Measurements from ENCODE around the gene TUBGCP6.
A peak's percentile ranks its signal among the peaks of the same experiment; 100 is the strongest.

Gene TUBGCP6

GRCh38 chr22:50199829-50200460 is 44.9 kb downstream of the TUBGCP6 start:
- DNase-seq (ENCODE audit: insufficient read length, low spot score): no peak
- no peak for FAIRE-seq
- no peak for TF ChIP-seq TAF1 (IDR thresholded peaks at IDR 0.05; ENCODE audit: low read depth, low read length)
- no peak for TF ChIP-seq SPI1 (IDR thresholded peaks at IDR 0.05; ENCODE audit: low read depth, low read length)
- no peak for TF ChIP-seq PAX5 (IDR thresholded peaks at IDR 0.05; ENCODE audit: insufficient read depth, low read length, severe bottlenecking)
- 0 out of 2 replicates have a peak, but pooled peaks have one; percentile 16 for TF ChIP-seq POU2F2 (IDR thresholded peaks at IDR 0.05; ENCODE audit: low read depth, low read length)
- TF ChIP-seq POLR2AphosphoS5 (IDR thresholded peaks at IDR 0.05; ENCODE audit: low read depth, low read length): peak; percentile 69; the same call in 1 of the 2 replicates
- TF ChIP-seq POLR2A (IDR thresholded peaks at IDR 0.05; ENCODE audit: low read depth, low read length): 0 out of 2 replicates have a peak, but pooled peaks have one; percentile 43

DNA sequence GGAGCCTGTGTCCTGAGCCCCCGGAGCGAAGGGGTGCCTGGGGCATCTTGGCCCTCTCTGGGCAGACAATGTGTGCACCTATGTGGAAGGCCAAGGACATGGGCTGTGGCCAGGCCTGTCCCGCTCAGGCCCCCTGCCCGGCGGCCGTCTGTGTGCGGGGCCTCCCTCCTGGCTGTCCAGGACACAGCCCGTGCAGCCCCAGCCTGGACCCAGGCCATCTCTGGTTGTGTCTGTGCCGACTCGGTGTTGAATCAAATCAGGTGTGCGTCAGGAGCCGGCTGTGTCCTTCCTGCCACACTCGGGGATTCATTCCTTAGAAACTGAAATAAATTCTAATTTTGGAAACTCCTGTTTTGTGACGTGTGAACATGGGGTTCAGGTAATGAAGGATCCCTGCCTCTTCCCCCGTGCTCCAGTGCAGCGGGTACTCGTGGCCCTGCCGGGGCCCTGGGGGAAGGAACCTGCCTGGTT is 45.5 kb downstream of the TUBGCP6 start:
- no peak for TF ChIP-seq SPI1 (IDR thresholded peaks at IDR 0.05; ENCODE audit: low read depth, low read length)
- no peak for TF ChIP-seq POLR2AphosphoS5 (IDR thresholded peaks at IDR 0.05; ENCODE audit: low read depth, low read length)
- no peak for TF ChIP-seq POU2F2 (IDR thresholded peaks at IDR 0.05; ENCODE audit: low read depth, low read length)
- TF ChIP-seq POLR2A (IDR thresholded peaks at IDR 0.05; ENCODE audit: low read depth, low read length): no peak
- TF ChIP-seq TAF1 (IDR thresholded peaks at IDR 0.05; ENCODE audit: low read depth, low read length): no peak
- no peak for TF ChIP-seq PAX5 (IDR thresholded peaks at IDR 0.05; ENCODE audit: insufficient read depth, low read length, severe bottlenecking)
- DNase-seq (ENCODE audit: insufficient read length, low spot score) (no peak), FAIRE-seq (no peak)

DNA sequence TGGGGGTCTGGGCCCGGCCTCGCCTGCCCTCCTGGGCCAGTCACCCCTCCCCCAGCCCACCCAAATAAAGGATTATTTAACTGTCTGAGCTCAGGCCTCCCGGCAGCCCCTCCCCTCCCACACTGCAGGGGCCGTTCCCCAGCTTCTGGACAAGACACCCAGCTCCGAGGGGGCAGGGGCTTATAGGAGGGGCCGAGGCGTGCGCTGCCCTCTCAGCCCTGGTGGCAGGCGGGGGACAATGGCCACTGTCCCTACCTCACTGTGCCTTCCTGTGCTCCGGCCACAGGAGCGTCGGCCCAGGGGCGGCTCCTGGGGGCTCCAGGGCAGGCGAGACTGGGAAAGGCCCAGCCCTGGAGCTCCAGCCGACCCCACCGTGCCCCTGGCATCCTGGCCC is 46.2 kb downstream of the TUBGCP6 start:
- FAIRE-seq (no peak), DNase-seq (ENCODE audit: insufficient read length, low spot score) (no peak)
- TF ChIP-seq POU2F2 (IDR thresholded peaks at IDR 0.05; ENCODE audit: low read depth, low read length) (no peak), TAF1 (IDR thresholded peaks at IDR 0.05; ENCODE audit: low read depth, low read length) (no peak), PAX5 (IDR thresholded peaks at IDR 0.05; ENCODE audit: insufficient read depth, low read length, severe bottlenecking) (no peak), POLR2AphosphoS5 (IDR thresholded peaks at IDR 0.05; ENCODE audit: low read depth, low read length) (no peak), POLR2A (IDR thresholded peaks at IDR 0.05; ENCODE audit: low read depth, low read length) (no peak), SPI1 (IDR thresholded peaks at IDR 0.05; ENCODE audit: low read depth, low read length) (no peak)

DNA sequence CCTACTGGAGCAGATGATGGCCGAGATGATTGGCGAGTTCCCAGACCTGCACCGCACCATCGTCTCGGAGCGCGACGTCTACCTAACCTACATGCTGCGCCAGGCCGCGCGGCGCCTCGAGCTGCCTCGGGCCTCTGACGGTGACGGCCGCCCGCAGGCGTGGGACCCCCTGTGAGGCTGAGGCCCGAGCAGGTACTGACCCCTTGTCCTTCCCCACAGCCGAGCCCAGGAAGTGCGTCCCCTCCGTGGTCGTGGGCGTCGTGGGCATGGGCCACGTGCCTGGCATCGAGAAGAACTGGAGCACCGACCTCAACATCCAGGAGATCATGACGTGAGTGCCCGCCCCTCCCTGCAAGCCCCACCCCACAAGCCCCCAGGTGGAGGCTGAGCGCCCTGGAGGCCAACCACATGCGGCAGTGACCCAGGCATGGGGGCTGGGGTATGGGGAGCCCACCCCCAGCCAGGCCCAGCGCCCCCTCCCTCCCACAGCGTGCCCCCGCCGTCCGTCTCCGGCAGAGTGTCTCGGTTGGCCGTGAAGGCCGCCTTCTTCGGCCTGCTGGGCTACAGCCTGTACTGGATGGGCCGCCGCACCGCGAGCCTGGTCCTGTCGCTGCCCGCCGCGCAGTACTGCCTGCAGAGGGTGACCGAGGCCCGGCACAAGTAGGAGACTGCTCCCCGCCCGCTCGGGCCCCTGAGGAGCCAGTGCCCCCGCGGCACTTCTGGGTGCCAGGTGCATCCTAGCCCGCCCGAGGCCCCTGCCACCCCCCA is 46.8 kb downstream of the TUBGCP6 start:
- FAIRE-seq (no peak), DNase-seq (ENCODE audit: insufficient read length, low spot score) (no peak)
- no peak for TF ChIP-seq PAX5 (IDR thresholded peaks at IDR 0.05; ENCODE audit: insufficient read depth, low read length, severe bottlenecking)
- TF ChIP-seq SPI1 (IDR thresholded peaks at IDR 0.05; ENCODE audit: low read depth, low read length): no peak
- TF ChIP-seq POU2F2 (IDR thresholded peaks at IDR 0.05; ENCODE audit: low read depth, low read length): no peak
- no peak for TF ChIP-seq TAF1 (IDR thresholded peaks at IDR 0.05; ENCODE audit: low read depth, low read length)
- no peak for TF ChIP-seq POLR2AphosphoS5 (IDR thresholded peaks at IDR 0.05; ENCODE audit: low read depth, low read length)
- TF ChIP-seq POLR2A (IDR thresholded peaks at IDR 0.05; ENCODE audit: low read depth, low read length): no peak

DNA sequence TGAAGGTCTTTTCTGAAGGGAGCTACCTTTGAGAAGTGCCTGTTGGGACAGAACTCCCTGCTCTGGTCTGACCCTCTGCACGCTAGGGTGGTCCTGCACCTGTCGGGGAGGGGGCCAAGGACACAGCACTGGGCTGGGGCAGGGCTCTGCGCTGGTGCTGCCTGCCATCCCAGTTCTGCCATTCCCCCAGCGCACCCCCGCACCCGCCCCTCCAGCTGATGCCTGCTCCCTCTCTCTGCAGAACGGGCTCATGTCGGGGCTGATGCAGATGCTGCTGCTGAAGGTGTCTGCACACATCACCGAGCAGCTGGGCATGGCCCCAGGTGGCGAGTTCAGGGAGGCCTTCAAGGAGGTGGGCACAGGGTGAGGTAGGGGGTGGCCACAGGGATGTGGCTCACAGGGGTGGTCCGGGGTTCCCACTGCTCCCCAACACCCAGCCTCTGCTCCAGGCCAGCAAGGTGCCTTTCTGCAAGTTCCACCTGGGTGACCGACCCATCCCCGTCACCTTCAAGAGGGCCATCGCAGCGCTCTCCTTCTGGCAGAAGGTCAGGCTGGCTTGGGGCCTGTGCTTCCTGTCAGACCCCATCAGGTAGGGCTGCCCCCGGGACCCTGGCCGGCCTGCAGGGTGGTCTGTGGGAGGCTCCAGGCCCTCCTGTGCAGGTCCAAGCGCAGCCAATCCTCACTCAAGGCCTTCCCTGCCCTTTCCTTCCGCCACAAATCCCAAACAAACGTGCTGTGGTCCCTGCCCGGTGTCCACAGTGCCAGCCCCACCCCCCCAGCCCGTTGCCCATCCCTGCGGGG is 47.6 kb downstream of the TUBGCP6 start:
- FAIRE-seq: no peak
- no peak for DNase-seq (ENCODE audit: insufficient read length, low spot score)
- peak; percentile 46; the same call in 1 of the 2 replicates for TF ChIP-seq POLR2AphosphoS5 (IDR thresholded peaks at IDR 0.05; ENCODE audit: low read depth, low read length)
- TF ChIP-seq TAF1 (IDR thresholded peaks at IDR 0.05; ENCODE audit: low read depth, low read length): no peak

DNA sequence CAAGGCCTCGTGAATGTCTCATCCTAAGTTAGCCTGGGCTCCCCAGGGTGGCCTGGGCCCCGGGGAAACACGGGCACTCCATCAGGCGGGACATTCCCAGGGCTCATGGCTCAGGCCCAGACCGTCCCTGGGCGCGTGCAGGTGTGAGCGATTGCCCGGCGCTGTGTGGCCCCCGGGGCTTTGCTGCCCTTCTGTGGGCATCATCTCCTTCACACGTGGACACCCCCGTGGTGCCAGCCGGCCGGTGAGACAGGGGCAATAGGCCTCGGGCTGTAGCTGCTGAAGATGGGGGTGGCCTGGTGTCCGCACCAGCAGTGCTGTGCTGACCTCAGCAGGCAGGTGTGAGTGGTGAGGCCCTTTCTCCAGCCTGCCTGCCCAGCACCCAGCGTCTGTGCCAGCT is 48.6 kb downstream of the TUBGCP6 start:
- DNase-seq (ENCODE audit: insufficient read length, low spot score) (no peak), FAIRE-seq (no peak)
- TF ChIP-seq POU2F2 (IDR thresholded peaks at IDR 0.05; ENCODE audit: low read depth, low read length): no peak
- TF ChIP-seq POLR2A (IDR thresholded peaks at IDR 0.05; ENCODE audit: low read depth, low read length): no peak
- no peak for TF ChIP-seq SPI1 (IDR thresholded peaks at IDR 0.05; ENCODE audit: low read depth, low read length)
- TF ChIP-seq TAF1 (IDR thresholded peaks at IDR 0.05; ENCODE audit: low read depth, low read length): no peak
- no peak for TF ChIP-seq PAX5 (IDR thresholded peaks at IDR 0.05; ENCODE audit: insufficient read depth, low read length, severe bottlenecking)
- TF ChIP-seq POLR2AphosphoS5 (IDR thresholded peaks at IDR 0.05; ENCODE audit: low read depth, low read length): no peak

GRCh38 chr22:50194037-50194805 is 50.6 kb downstream of the TUBGCP6 start:
- DNase-seq (ENCODE audit: insufficient read length, low spot score) (no peak), FAIRE-seq (peak; percentile 23)
- TF ChIP-seq SPI1 (IDR thresholded peaks at IDR 0.05; ENCODE audit: low read depth, low read length) (no peak), POU2F2 (IDR thresholded peaks at IDR 0.05; ENCODE audit: low read depth, low read length) (no peak), PAX5 (IDR thresholded peaks at IDR 0.05; ENCODE audit: insufficient read depth, low read length, severe bottlenecking) (no peak), TAF1 (IDR thresholded peaks at IDR 0.05; ENCODE audit: low read depth, low read length) (no peak), POLR2AphosphoS5 (IDR thresholded peaks at IDR 0.05; ENCODE audit: low read depth, low read length) (0 out of 2 replicates have a peak, but pooled peaks have one; percentile 38), POLR2A (IDR thresholded peaks at IDR 0.05; ENCODE audit: low read depth, low read length) (no peak)

DNA sequence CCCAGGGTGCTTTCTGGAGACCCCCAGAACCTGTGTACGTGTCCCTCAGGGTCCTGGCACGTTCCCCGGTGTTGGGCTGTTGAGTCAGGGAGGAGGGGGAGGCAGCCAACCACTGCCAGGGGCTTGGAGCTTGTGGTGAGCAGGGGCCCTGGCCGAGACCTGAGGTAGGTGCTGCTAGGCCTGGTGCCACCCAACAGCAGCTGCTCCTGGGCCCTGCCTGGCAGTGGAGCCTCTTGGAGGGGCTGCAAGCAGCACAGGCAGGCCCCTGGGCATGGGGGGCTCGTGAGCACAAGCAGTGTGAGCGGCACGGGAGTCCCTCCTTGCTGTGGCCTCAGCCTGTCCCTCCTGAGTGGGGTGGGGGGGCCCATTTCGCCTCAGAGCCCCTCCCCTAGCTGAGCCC is 51.2 kb downstream of the TUBGCP6 start:
- DNase-seq (ENCODE audit: insufficient read length, low spot score) (no peak), FAIRE-seq (no peak)
- no peak for TF ChIP-seq POLR2A (IDR thresholded peaks at IDR 0.05; ENCODE audit: low read depth, low read length)
- TF ChIP-seq POU2F2 (IDR thresholded peaks at IDR 0.05; ENCODE audit: low read depth, low read length): no peak
- no peak for TF ChIP-seq PAX5 (IDR thresholded peaks at IDR 0.05; ENCODE audit: insufficient read depth, low read length, severe bottlenecking)
- no peak for TF ChIP-seq SPI1 (IDR thresholded peaks at IDR 0.05; ENCODE audit: low read depth, low read length)
- no peak for TF ChIP-seq POLR2AphosphoS5 (IDR thresholded peaks at IDR 0.05; ENCODE audit: low read depth, low read length)
- no peak for TF ChIP-seq TAF1 (IDR thresholded peaks at IDR 0.05; ENCODE audit: low read depth, low read length)
